ENCODE results near the gene RPP40.

Gene RPP40

GRCh38 chr6:5003604-5004372 is at the start of gene RPP40 (continued):
- TF ChIP-seq ZNF148 (tag by site-specific recombination; IDR thresholded peaks at IDR 0.05; ENCODE audit: borderline replicate concordance) (no peak), ZNF202 (tag by site-specific recombination; IDR thresholded peaks at IDR 0.05; ENCODE audit: borderline replicate concordance) (no peak), MZF1 (tag by site-specific recombination; IDR thresholded peaks at IDR 0.05; ENCODE audit: borderline replicate concordance) (no peak), ZBTB21 (tag by site-specific recombination; IDR thresholded peaks at IDR 0.05) (no peak), ZNF513 (tag by site-specific recombination; IDR thresholded peaks at IDR 0.05) (no peak), ZNF596 (tag by site-specific recombination; IDR thresholded peaks at IDR 0.05) (no peak), ZNF354C (tag by site-specific recombination; IDR thresholded peaks at IDR 0.05; ENCODE audit: borderline replicate concordance, low read depth) (no peak), ZNF112 (tag by site-specific recombination; IDR thresholded peaks at IDR 0.05) (no peak), ZNF416 (tag by site-specific recombination; IDR thresholded peaks at IDR 0.05) (no peak), HOXD13 (CRISPR knock-in tag; IDR thresholded peaks at IDR 0.05; ENCODE audit: borderline replicate concordance) (no peak), ZNF311 (tag by site-specific recombination; IDR thresholded peaks at IDR 0.05; ENCODE audit: borderline replicate concordance) (no peak), ZNF248 (tag by site-specific recombination; IDR thresholded peaks at IDR 0.05) (no peak), PRDM1 (tag by site-specific recombination; IDR thresholded peaks at IDR 0.05) (no peak), ZNF645 (tag by site-specific recombination; IDR thresholded peaks at IDR 0.05) (no peak), ZNF473 (tag by site-specific recombination; IDR thresholded peaks at IDR 0.05) (no peak), ZNF132 (tag by site-specific recombination; IDR thresholded peaks at IDR 0.05; ENCODE audit: borderline replicate concordance) (no peak), ZNF621 (tag by site-specific recombination; IDR thresholded peaks at IDR 0.05) (no peak), ZNF302 (tag by site-specific recombination; IDR thresholded peaks at IDR 0.05; ENCODE audit: low read depth) (no peak), ZNF501 (tag by site-specific recombination; IDR thresholded peaks at IDR 0.05) (no peak), TRIM28 (IDR thresholded peaks at IDR 0.05; ENCODE audit: borderline replicate concordance, low read length) (no peak), ZNF76 (tag by site-specific recombination; IDR thresholded peaks at IDR 0.05; ENCODE audit: borderline replicate concordance, low read depth) (peak; percentile 97), TSHZ1 (tag by site-specific recombination; IDR thresholded peaks at IDR 0.05; ENCODE audit: borderline replicate concordance) (no peak), ZNF768 (tag by site-specific recombination; IDR thresholded peaks at IDR 0.05) (no peak), REST (tag by site-specific recombination; IDR thresholded peaks at IDR 0.05) (peak; percentile 23), ZNF398 (tag by site-specific recombination; IDR thresholded peaks at IDR 0.05) (no peak)
